Measurements from ENCODE around the gene KLRK1.
"Not testable (repeated sequence)": the region's sequence is repeated elsewhere in the genome, so short reads cannot be mapped to it uniquely, and the experiment has no call there.

The KLRK1 gene

DNA sequence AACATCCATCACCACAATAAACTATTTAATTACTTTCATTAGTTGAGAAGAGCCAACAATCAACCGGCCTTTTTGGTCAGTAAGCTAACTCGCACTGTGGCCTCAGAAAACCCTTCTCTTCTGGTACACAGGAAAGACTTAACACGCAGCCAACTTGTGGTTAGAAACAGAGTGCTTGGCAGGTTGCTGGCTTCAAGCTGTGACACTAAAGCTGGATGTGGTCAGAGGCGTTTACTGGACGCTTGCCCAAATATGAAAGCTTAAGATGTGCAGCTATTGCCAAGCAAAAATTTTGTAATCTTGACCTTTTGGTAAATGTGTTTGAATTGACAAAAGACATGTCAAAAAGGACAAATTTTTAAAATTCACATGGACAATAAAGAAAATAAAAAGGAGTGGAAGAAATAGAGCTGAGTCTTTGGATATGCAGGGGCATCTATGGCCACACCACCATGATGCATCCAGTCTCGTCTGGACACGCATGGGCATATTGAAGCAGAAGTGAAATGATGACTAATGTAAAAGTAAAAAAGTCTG is 2.6 kb upstream of the KLRK1 start:
- Histone ChIP-seq H3K4me1 (ENCODE audit: control insufficient read depth in 1 of 2, insufficient read depth in 2 of 2, low read length in 2 of 2) (peaks cover 0 to 7% of the 10 kb centered on the region in 2 donors), H3K27ac (ENCODE audit: low read depth, low read length) (no peak overlapping the region), H3K9ac (ENCODE audit: low read depth in 1 of 2, low read length in 2 of 2) (no peak overlapping the region), H3K36me3 (ENCODE audit: control insufficient read depth in 1 of 2, insufficient read depth in 2 of 2, low read length in 2 of 2) (no peaks in the 10 kb centered on the region), H3K9me3 (ENCODE audit: control insufficient read depth in 1 of 2, low read length in 2 of 2) (no peaks in the 10 kb centered on the region), H3K4me3 (ENCODE audit: low read depth in 1 of 2, low read length in 2 of 2) (no peak overlapping the region), H3K27me3 (ENCODE audit: control insufficient read depth in 1 of 2, insufficient read depth in 2 of 2, low read length in 2 of 2) (no peaks in the 10 kb centered on the region)

DNA sequence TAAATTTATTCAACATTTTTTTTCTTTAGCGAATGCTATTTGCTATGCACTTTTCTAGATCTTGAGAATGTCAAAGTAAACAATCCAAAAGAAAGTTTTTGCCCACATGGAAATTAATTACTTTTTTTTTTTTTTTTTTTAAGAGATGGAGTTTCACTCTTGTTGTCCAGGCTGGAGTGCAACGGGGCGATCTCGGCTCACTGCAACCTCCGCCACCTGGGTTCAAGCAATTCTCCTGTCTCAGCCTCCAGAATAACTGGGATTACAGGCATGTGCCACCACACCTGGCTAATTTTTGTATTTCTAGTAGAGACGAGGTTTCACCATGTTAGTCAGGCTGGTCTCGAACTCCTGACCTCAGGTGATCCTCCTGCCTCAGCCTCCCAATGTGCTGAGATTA is 1.1 kb upstream of the KLRK1 start:
- H3K9ac ChIP-seq (ENCODE audit: low read depth in 1 of 2, low read length in 2 of 2); H3K4me3 ChIP-seq (ENCODE audit: low read depth in 1 of 2, low read length in 2 of 2); H3K9me3 ChIP-seq (ENCODE audit: control insufficient read depth in 1 of 2, low read length in 2 of 2); H3K27ac ChIP-seq (ENCODE audit: low read depth, low read length); H3K27me3 ChIP-seq (ENCODE audit: control insufficient read depth in 1 of 2, insufficient read depth in 2 of 2, low read length in 2 of 2); H3K36me3 ChIP-seq (ENCODE audit: control insufficient read depth in 1 of 2, insufficient read depth in 2 of 2, low read length in 2 of 2); H3K4me1 ChIP-seq (ENCODE audit: control insufficient read depth in 1 of 2, insufficient read depth in 2 of 2, low read length in 2 of 2): not testable (repeated sequence)

DNA sequence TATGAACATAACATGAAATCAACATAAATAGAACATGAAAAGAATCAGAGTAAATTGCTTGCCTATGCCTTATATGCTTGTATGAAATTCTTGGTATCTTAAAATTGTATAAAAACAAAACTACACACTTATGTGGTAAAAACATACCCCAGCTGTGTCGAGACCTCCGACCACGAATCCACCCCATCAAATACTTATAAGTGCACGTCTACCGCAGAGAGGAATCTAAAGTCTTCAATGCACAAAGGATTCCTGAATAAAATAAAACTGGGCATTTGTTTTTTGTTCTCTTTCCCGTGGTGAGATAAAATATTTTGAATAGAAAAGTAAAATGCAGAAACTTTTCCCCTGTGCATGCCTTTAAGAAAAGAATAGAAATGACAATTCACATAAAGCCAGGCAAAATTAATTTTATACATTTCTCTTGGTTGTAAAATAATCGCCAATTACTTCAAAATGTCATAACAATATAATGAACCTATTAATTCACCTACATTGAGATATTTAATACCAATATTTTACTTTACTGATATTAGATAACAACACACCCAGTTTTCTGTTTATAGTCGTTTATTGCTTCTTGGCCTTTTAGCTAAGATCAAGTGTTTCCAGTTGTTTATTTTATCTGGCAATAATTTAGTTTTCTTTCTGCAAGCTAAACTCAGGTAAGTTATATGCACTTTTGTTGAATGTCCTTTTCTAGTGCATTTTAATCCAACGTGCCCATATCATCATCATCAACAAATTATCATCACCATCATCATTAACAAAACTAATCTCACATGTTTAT is 1.0 kb downstream of the KLRK1 start:
- Histone ChIP-seq H3K36me3 (ENCODE audit: control insufficient read depth in 1 of 2, insufficient read depth in 2 of 2, low read length in 2 of 2) (no peaks in the 10 kb centered on the region), H3K27me3 (ENCODE audit: control insufficient read depth in 1 of 2, insufficient read depth in 2 of 2, low read length in 2 of 2) (no peaks in the 10 kb centered on the region), H3K27ac (ENCODE audit: low read depth, low read length) (no peak overlapping the region), H3K4me3 (ENCODE audit: low read depth in 1 of 2, low read length in 2 of 2) (no peak overlapping the region), H3K4me1 (ENCODE audit: control insufficient read depth in 1 of 2, insufficient read depth in 2 of 2, low read length in 2 of 2) (no peaks in the 10 kb centered on the region), H3K9ac (ENCODE audit: low read depth in 1 of 2, low read length in 2 of 2) (no peak overlapping the region), H3K9me3 (ENCODE audit: control insufficient read depth in 1 of 2, low read length in 2 of 2) (no peaks in the 10 kb centered on the region)

DNA sequence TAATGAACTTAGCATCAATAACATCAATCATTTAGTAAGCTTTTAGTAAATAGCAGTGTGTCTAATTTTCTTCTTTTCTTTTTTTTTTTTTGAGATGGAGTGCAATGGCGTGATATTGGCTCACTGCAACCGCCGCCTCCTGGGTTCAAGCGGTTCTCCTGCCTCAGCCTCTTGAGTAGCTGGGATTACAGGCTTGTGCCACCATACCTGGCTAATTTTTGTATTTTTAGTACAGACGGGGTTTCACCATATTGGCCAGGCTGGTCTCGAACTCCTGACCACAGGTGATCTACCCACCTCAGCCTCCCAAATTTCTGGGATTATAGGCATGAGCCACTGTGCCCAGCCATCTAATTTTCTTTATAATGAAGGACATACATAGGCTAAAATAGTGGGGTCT is 2.3 kb downstream of the KLRK1 start:
- H3K4me3 ChIP-seq (ENCODE audit: low read depth in 1 of 2, low read length in 2 of 2); H3K27ac ChIP-seq (ENCODE audit: low read depth, low read length): not testable (repeated sequence)

DNA sequence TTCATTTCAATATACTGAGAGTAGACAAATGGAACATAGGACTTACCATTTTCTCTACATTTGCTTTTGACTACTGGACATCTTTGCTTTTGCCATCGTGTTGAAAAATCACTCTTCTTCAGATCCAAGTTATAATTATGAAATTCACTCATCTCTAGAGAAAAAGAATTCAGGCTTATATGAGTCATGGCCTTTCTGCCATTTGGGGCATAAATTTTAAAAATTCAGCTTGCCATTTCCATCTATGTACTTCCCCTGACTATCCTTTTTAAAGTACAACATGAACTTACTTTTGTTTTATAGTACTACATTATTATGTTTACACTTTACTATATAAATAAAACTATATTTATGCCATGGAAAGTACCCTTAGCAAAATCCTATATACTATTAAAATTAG is 3.0 kb downstream of the KLRK1 start:
- Histone ChIP-seq H3K27ac (ENCODE audit: low read depth, low read length) (no peak overlapping the region), H3K4me3 (ENCODE audit: low read depth in 1 of 2, low read length in 2 of 2) (no peak overlapping the region), H3K9me3 (ENCODE audit: control insufficient read depth in 1 of 2, low read length in 2 of 2) (no peaks in the 10 kb centered on the region), H3K4me1 (ENCODE audit: control insufficient read depth in 1 of 2, insufficient read depth in 2 of 2, low read length in 2 of 2) (no peaks in the 10 kb centered on the region), H3K27me3 (ENCODE audit: control insufficient read depth in 1 of 2, insufficient read depth in 2 of 2, low read length in 2 of 2) (no peaks in the 10 kb centered on the region), H3K9ac (ENCODE audit: low read depth in 1 of 2, low read length in 2 of 2) (no peak overlapping the region), H3K36me3 (ENCODE audit: control insufficient read depth in 1 of 2, insufficient read depth in 2 of 2, low read length in 2 of 2) (no peaks in the 10 kb centered on the region)

More for the DNA sequence above, 2.3 kb downstream of the KLRK1 start:
- H3K9ac ChIP-seq (ENCODE audit: low read depth in 1 of 2, low read length in 2 of 2); H3K27me3 ChIP-seq (ENCODE audit: control insufficient read depth in 1 of 2, insufficient read depth in 2 of 2, low read length in 2 of 2); H3K4me1 ChIP-seq (ENCODE audit: control insufficient read depth in 1 of 2, insufficient read depth in 2 of 2, low read length in 2 of 2); H3K36me3 ChIP-seq (ENCODE audit: control insufficient read depth in 1 of 2, insufficient read depth in 2 of 2, low read length in 2 of 2); H3K9me3 ChIP-seq (ENCODE audit: control insufficient read depth in 1 of 2, low read length in 2 of 2): not testable (repeated sequence)

DNA sequence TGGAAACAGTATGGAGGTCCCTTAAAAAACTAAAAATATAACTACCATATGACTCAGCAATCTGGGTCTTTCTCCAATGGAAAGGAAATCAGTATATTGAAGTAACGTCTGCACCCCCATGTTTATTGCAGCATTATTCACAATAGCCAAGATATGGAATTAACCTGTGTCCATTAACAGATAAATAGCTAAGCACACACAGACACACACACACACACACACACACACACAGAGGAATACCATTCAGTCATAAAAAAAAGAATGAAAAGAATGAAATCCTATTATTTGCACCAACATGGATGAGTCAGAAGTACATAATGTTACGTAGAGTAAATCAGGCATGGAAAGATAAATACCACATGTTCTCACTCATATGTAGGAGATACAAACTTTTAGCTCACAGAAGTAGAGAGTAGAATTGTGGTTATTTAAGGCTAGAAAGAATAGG is 4.7 kb downstream of the KLRK1 start:
- H3K4me1 ChIP-seq (ENCODE audit: control insufficient read depth in 1 of 2, insufficient read depth in 2 of 2, low read length in 2 of 2) = no peaks in the 10 kb centered on the region
- no peaks in the 10 kb centered on the region for H3K36me3 ChIP-seq (ENCODE audit: control insufficient read depth in 1 of 2, insufficient read depth in 2 of 2, low read length in 2 of 2)
- H3K9ac ChIP-seq (ENCODE audit: low read depth in 1 of 2, low read length in 2 of 2) = no peak overlapping the region
- no peaks in the 10 kb centered on the region for H3K9me3 ChIP-seq (ENCODE audit: control insufficient read depth in 1 of 2, low read length in 2 of 2)
- no peaks in the 10 kb centered on the region for H3K27me3 ChIP-seq (ENCODE audit: control insufficient read depth in 1 of 2, insufficient read depth in 2 of 2, low read length in 2 of 2)
- H3K4me3 ChIP-seq (ENCODE audit: low read depth in 1 of 2, low read length in 2 of 2) = no peak overlapping the region
- H3K27ac ChIP-seq (ENCODE audit: low read depth, low read length) = no peak overlapping the region

DNA sequence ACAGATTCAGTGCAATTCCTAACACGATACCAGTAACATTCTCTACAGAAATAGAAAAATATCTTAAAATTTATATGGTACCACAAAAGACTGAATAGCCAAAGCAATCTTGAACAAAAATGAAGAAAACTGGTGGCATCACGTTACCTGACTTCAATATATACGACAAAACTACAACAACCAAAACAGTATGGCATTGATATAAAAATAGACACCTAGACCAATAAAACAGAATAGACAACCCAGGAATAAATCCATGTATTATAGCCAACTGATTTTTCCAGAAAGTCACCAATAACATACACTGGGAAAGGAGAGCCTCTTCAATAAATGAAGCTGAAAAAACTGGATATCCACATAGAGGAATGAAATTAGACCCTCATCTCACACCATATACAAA is 5.7 kb downstream of the KLRK1 start:
- Histone ChIP-seq H3K9ac (ENCODE audit: low read depth in 1 of 2, low read length in 2 of 2) (no peak overlapping the region), H3K4me1 (ENCODE audit: control insufficient read depth in 1 of 2, insufficient read depth in 2 of 2, low read length in 2 of 2) (no peaks in the 10 kb centered on the region), H3K4me3 (ENCODE audit: low read depth in 1 of 2, low read length in 2 of 2) (no peak overlapping the region), H3K36me3 (ENCODE audit: control insufficient read depth in 1 of 2, insufficient read depth in 2 of 2, low read length in 2 of 2) (no peaks in the 10 kb centered on the region), H3K9me3 (ENCODE audit: control insufficient read depth in 1 of 2, low read length in 2 of 2) (no peaks in the 10 kb centered on the region), H3K27me3 (ENCODE audit: control insufficient read depth in 1 of 2, insufficient read depth in 2 of 2, low read length in 2 of 2) (no peaks in the 10 kb centered on the region), H3K27ac (ENCODE audit: low read depth, low read length) (no peak overlapping the region)

DNA sequence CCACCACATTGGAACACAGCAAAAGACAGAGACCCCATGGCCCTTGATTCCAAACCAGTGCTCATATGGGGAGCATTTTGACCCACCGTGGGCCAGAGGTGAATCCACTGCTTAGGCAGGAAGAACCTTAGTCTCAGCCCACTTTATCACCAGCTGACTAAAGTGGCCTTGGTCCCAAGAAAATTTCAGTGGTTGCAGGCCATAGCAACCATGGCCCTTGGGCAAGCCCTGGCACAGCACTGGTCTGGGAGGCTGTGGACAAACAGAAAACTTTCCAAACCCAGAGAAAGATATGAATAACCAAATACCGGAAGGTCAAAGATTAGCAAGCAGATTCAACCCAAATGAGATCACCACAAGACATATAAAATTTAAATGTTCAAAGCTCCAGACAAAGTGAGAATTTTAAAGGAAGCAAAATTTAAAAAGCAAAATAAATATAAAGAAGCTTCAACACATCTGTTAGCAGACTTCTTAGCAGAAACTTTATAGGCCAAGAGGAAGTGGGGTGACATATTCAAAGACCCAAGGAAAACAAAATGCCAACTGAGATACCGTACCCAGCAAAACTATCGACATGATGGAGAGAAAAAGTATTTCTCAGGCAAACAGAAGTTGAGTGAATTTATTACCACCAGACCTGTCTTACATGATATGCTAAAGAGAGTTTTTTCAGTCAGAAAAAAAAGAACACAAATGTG is 7.8 kb downstream of the KLRK1 start:
- Histone ChIP-seq H3K4me1 (ENCODE audit: control insufficient read depth in 1 of 2, insufficient read depth in 2 of 2, low read length in 2 of 2) (no peaks in the 10 kb centered on the region), H3K4me3 (ENCODE audit: low read depth in 1 of 2, low read length in 2 of 2) (no peak overlapping the region), H3K9me3 (ENCODE audit: control insufficient read depth in 1 of 2, low read length in 2 of 2) (no peaks in the 10 kb centered on the region), H3K27me3 (ENCODE audit: control insufficient read depth in 1 of 2, insufficient read depth in 2 of 2, low read length in 2 of 2) (no peaks in the 10 kb centered on the region), H3K9ac (ENCODE audit: low read depth in 1 of 2, low read length in 2 of 2) (no peak overlapping the region), H3K36me3 (ENCODE audit: control insufficient read depth in 1 of 2, insufficient read depth in 2 of 2, low read length in 2 of 2) (no peaks in the 10 kb centered on the region), H3K27ac (ENCODE audit: low read depth, low read length) (no peak overlapping the region)

DNA sequence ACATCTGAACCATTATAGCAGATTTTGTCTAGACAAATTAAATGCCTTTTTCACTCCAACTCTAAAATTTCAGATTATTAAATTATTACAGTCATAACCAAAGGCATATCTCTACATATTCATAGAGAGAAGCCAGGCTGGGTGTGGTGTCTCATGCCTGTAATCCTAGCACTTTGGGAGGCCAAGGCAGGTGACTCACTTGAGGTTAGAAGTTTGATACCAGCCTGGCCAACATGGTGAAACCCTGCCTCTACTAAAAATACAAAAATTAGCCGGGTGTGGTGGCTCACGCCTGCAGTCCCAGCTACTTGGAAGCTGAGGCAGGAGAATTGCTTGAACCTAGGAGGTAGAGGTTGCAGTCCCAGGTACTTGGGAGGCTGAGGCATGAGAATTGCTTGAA is 11.1 kb downstream of the KLRK1 start:
- not testable (repeated sequence) for H3K4me1 ChIP-seq (ENCODE audit: control insufficient read depth in 1 of 2, insufficient read depth in 2 of 2, low read length in 2 of 2); H3K9me3 ChIP-seq (ENCODE audit: control insufficient read depth in 1 of 2, low read length in 2 of 2); H3K27me3 ChIP-seq (ENCODE audit: control insufficient read depth in 1 of 2, insufficient read depth in 2 of 2, low read length in 2 of 2); H3K9ac ChIP-seq (ENCODE audit: low read depth in 1 of 2, low read length in 2 of 2); H3K27ac ChIP-seq (ENCODE audit: low read depth, low read length); H3K36me3 ChIP-seq (ENCODE audit: control insufficient read depth in 1 of 2, insufficient read depth in 2 of 2, low read length in 2 of 2); H3K4me3 ChIP-seq (ENCODE audit: low read depth in 1 of 2, low read length in 2 of 2)

DNA sequence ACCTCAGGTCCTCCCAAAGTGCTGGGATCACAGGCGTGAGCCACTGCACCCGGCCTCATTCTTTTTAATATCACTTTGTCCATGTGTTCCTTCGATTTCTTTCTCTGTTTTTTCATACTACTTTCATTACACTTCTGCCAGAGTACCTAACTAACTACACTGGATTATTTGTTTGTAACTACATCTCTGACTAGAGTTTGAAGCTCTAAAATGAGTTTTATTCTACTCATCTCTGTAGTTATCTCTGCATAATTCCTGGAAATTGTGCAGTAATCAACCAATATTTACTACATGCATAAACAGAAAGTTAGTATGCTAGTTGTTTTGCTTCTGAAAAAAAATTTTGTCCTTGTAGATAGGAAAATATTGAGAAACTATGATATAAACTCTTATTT is 15.2 kb downstream of the KLRK1 start:
- Histone ChIP-seq H3K27me3 (ENCODE audit: control insufficient read depth in 1 of 2, insufficient read depth in 2 of 2, low read length in 2 of 2) (no peaks in the 10 kb centered on the region), H3K27ac (ENCODE audit: low read depth, low read length) (no peak overlapping the region), H3K9ac (ENCODE audit: low read depth in 1 of 2, low read length in 2 of 2) (no peak overlapping the region), H3K9me3 (ENCODE audit: control insufficient read depth in 1 of 2, low read length in 2 of 2) (no peaks in the 10 kb centered on the region), H3K4me3 (ENCODE audit: low read depth in 1 of 2, low read length in 2 of 2) (no peak overlapping the region), H3K4me1 (ENCODE audit: control insufficient read depth in 1 of 2, insufficient read depth in 2 of 2, low read length in 2 of 2) (no peaks in the 10 kb centered on the region), H3K36me3 (ENCODE audit: control insufficient read depth in 1 of 2, insufficient read depth in 2 of 2, low read length in 2 of 2) (no peaks in the 10 kb centered on the region)

Data from duodenal mucosa (tissue), 2 donors.